GM12891 (cell line): ENCODE measurements around the gene SCO2.

ENCODE experiments used
- DNase-seq: peaks from one replicate; pipeline ENCODE4 v3.0.0; 2011; ENCODE audit warnings: low spot score; ENCODE audit not compliant: insufficient read length
- FAIRE-seq: peaks from 2 replicates; lab custom pipeline; 2011; peaks lifted over from hg19 to GRCh38; lab: Jason Lieb, UNC
- PAX5 ChIP-seq: IDR thresholded peaks from 2 replicates; pipeline ENCODE4 v1.6.1; 2011; ENCODE audit warnings: low read length, moderate library complexity, mild to moderate bottlenecking; ENCODE audit not compliant: insufficient read depth, severe bottlenecking
- POLR2A ChIP-seq: IDR thresholded peaks from 2 replicates; pipeline ENCODE4 v1.6.1; 2011; ENCODE audit warnings: low read depth, low read length, control low read depth
- POLR2AphosphoS5 ChIP-seq: IDR thresholded peaks from 2 replicates; pipeline ENCODE4 v1.6.1; 2011; ENCODE audit warnings: low read depth, low read length, control low read depth
- POU2F2 ChIP-seq: IDR thresholded peaks from 2 replicates; pipeline ENCODE4 v1.6.1; 2011; ENCODE audit warnings: low read depth, mild to moderate bottlenecking, control low read depth, low read length, moderate library complexity
- SPI1 ChIP-seq: IDR thresholded peaks from 2 replicates; pipeline ENCODE4 v1.6.1; 2011; ENCODE audit warnings: low read depth, low read length, control low read depth
- TAF1 ChIP-seq: IDR thresholded peaks from 2 replicates; pipeline ENCODE4 v1.6.1; 2011; ENCODE audit warnings: low read depth, low read length, control low read depth

SCO2 gene

GRCh38 chr22:50519151-50519550, 6.2 kb downstream of the SCO2 start:
- FAIRE-seq = no peak
- TF ChIP-seq POU2F2 (no peak), POLR2A (no peak), TAF1 (no peak), SPI1 (no peak), POLR2AphosphoS5 (no peak)
- DNase-seq = no peak

GRCh38 chr22:50518606-50519005, 6.8 kb downstream of the SCO2 start:
- TF ChIP-seq TAF1 (no peak), SPI1 (no peak), POU2F2 (no peak), POLR2AphosphoS5 (no peak), POLR2A (no peak), PAX5 (no peak)

GRCh38 chr22:50517495-50518260, 7.7 kb downstream of the SCO2 start:
- no peak for FAIRE-seq
- no peak for TF ChIP-seq SPI1
- TF ChIP-seq POU2F2 = no peak
- TF ChIP-seq PAX5 = no peak
- TF ChIP-seq POLR2AphosphoS5 = no peak
- no peak for DNase-seq

More at GRCh38 chr22:50518606-50519005, 6.8 kb downstream of the SCO2 start:
- FAIRE-seq (no peak), DNase-seq (no peak)

GRCh38 chr22:50516891-50517290, 8.5 kb downstream of the SCO2 start:
- DNase-seq (no peak), FAIRE-seq (no peak)
- TF ChIP-seq POU2F2 (no peak), POLR2AphosphoS5 (no peak), SPI1 (no peak), POLR2A (no peak), PAX5 (no peak), TAF1 (no peak)

- FAIRE-seq (no peak), DNase-seq (no peak)
- no peak for TF ChIP-seq POU2F2
- no peak for TF ChIP-seq TAF1
- no peak for TF ChIP-seq POLR2A
- no peak for TF ChIP-seq POLR2AphosphoS5
- no peak for TF ChIP-seq SPI1
- no peak for TF ChIP-seq PAX5
These were observed 9.3 kb downstream of the SCO2 start for GRCh38 chr22:50516068-50516467.

GRCh38 chr22:50513175-50513574, 12.2 kb downstream of the SCO2 start:
- FAIRE-seq = no peak
- DNase-seq = no peak
- TF ChIP-seq TAF1 (no peak), PAX5 (no peak), POLR2AphosphoS5 (no peak), POU2F2 (no peak), POLR2A (no peak), SPI1 (no peak)

- no peak for TF ChIP-seq TAF1
- no peak for TF ChIP-seq POLR2A
- TF ChIP-seq POLR2AphosphoS5 = no peak
- TF ChIP-seq SPI1 = no peak
- TF ChIP-seq PAX5 = no peak
- no peak for TF ChIP-seq POU2F2
- DNase-seq (no peak), FAIRE-seq (peak; percentile 77)
These were observed 16.5 kb downstream of the SCO2 start for GRCh38 chr22:50508897-50509296.

GRCh38 chr22:50507991-50508884, 17.2 kb downstream of the SCO2 start, which contains the start of gene NCAPH2:
Gene NCAPH2 (plus strand): TSS chr22:50508224. CDS start chr22:50508338, 114 bp downstream.
- FAIRE-seq (peak; percentile 99), DNase-seq (peak; percentile 100)
- TF ChIP-seq POLR2A (peak; percentile 87), POLR2AphosphoS5 (peak; percentile 88), TAF1 (peak; percentile 92), POU2F2 (peak; percentile 20; the same call in 1 of the 2 replicates), SPI1 (no peak), PAX5 (no peak)

- FAIRE-seq (peak; percentile 93), DNase-seq (peak; percentile 99)
- TF ChIP-seq SPI1 (no peak), TAF1 (peak; percentile 36; the same call in 1 of the 2 replicates), POLR2AphosphoS5 (peak; percentile 2; the same call in 1 of the 2 replicates), POLR2A (0 out of 2 replicates have a peak, but pooled peaks have one; percentile 40), PAX5 (no peak), POU2F2 (no peak)
These were observed 17.9 kb downstream of the SCO2 start, which contains the start of gene LMF2 for GRCh38 chr22:50507421-50507990. Gene LMF2 (minus strand): TSS chr22:50507702. CDS start chr22:50507675, 27 bp downstream.
